22Rv1 (cell line): ENCODE measurements around the gene MORN1.

ENCODE experiments used
- CTCF ChIP-seq: fragments of 450-650 bp; IDR thresholded peaks from 2 replicates; pipeline ENCODE4 v1.5.1; 2017; ENCODE audit warnings: mild to moderate bottlenecking
- ZFX ChIP-seq: fragments of 450-650 bp; IDR thresholded peaks from 2 replicates; pipeline ENCODE4 v1.6.1; 2017; ENCODE audit warnings: antibody characterized with exemption, borderline replicate concordance

GRCh38 chr1:2330035-2330434 lies 61.3 kb downstream of the MORN1 start:
- TF ChIP-seq CTCF (no peak), ZFX (no peak)
